GM12878 (cell line): ENCODE data around the gene NOM1. TPM values are rescaled to one million over a fixed set of nuclear protein-coding genes. Genes with fewer than 3 reads are reported as not detected.

Source experiments
- ATAC-seq: fragments of 200-7000 bp; cut with Tn5 transposase; 3 replicates; pipeline ENCODE4 v1.9.1; 2020; ENCODE audit warnings: mild to moderate bottlenecking, moderate library complexity
- BruUV-seq: library from RNA; stranded (reverse); fragments of 400-500 nt; replicated peaks from 2 replicates; lab custom pipeline; 2021; lab: Mats Ljungman, UMichigan
- CTCF ChIA-PET: fragments of 300-600 bp; sonication (Branson Sonifier 250); formaldehyde crosslinking; extraction: SDS; loops from one replicate; lab custom pipeline; 2021; ENCODE audit warnings: inconsistent platforms; lab: Yijun Ruan, JAX
- POLR2A ChIA-PET: fragments of 350-600 bp; formaldehyde crosslinking; extraction: SDS; loops from one replicate; lab custom pipeline; 2021; ENCODE audit warnings: inconsistent platforms; lab: Charles Lee
- RAD21 ChIA-PET: fragments of 300-600 bp; sonication (Branson Sonifier 250); formaldehyde crosslinking; loops from one replicate; lab custom pipeline; 2023; ENCODE audit warnings: antibody characterized with exemption; ENCODE audit not compliant: unreplicated experiment; lab: Charles Lee
- SMC1A ChIA-PET: fragments of 300-600 bp; sonication (Branson Sonifier 250); formaldehyde crosslinking; loops from one replicate; lab custom pipeline; 2023; ENCODE audit not compliant: unreplicated experiment, uncharacterized antibody; lab: Charles Lee
- DNase-seq: peaks from one replicate; pipeline ENCODE4 v3.0.0-alpha.2; 2011; ENCODE audit warnings: low read depth, low spot score
- FAIRE-seq: peaks from 3 replicates; lab custom pipeline; 2011; peaks lifted over from hg19 to GRCh38; lab: Jason Lieb, UNC
- H2AFZ ChIP-seq: 2 replicates; pipeline ENCODE4 v1.6.0; 2011; ENCODE audit warnings: low read depth, low read length, control low read depth; ENCODE audit not compliant: control insufficient read depth
- H3K27ac ChIP-seq: 2 replicates; pipeline ENCODE4 v1.5.1; 2011; ENCODE audit warnings: control low read depth; ENCODE audit not compliant: control insufficient read depth, insufficient read depth
- H3K27me3 ChIP-seq, 2 experiments: replicated peaks in 1 of 2; 2 replicates each; pipeline versions ENCODE4 v1.6.0 to v1.6.1; 2011; ENCODE audit warnings: low read length in 1 of 2; ENCODE audit not compliant: control insufficient read depth in 2 of 2, insufficient read depth in 2 of 2
- H3K36me3 ChIP-seq, 2 experiments: 2 replicates each; pipeline ENCODE4 v1.5.1; 2011; ENCODE audit warnings: low read length in 1 of 2; ENCODE audit not compliant: control insufficient read depth in 2 of 2, insufficient read depth in 2 of 2
- H3K4me1 ChIP-seq: 2 replicates; pipeline ENCODE4 v1.6.1; 2011; ENCODE audit warnings: mild to moderate bottlenecking, low read length, moderate library complexity, mixed read lengths; ENCODE audit not compliant: control insufficient read depth, insufficient read depth
- H3K4me2 ChIP-seq: 2 replicates; pipeline ENCODE4 v1.6.0; 2011; ENCODE audit warnings: control low read depth; ENCODE audit not compliant: control insufficient read depth, insufficient read depth
- H3K4me3 ChIP-seq: fragments of 200-600 bp; sonication (generic); 2 replicates; pipeline ENCODE4 v1.5.1; 2016
- H3K79me2 ChIP-seq: 2 replicates; pipeline ENCODE4 v1.6.0; 2011; ENCODE audit warnings: low read length; ENCODE audit not compliant: control insufficient read depth, insufficient read depth
- H3K9ac ChIP-seq: 2 replicates; pipeline ENCODE4 v1.8.0; 2011; ENCODE audit warnings: low read length, control low read depth, mixed read lengths; ENCODE audit not compliant: control insufficient read depth, insufficient read depth
- H3K9me3 ChIP-seq: replicated peaks from 3 replicates; pipeline ENCODE4 v1.5.1; 2011; ENCODE audit warnings: mild to moderate bottlenecking, low read length; ENCODE audit not compliant: control insufficient read depth, insufficient read depth
- H4K20me1 ChIP-seq: 2 replicates; pipeline ENCODE4 v1.6.0; 2011; ENCODE audit not compliant: control insufficient read depth, insufficient read depth
- FOXK2 ChIP-seq: fragments of 450-650 bp; IDR thresholded peaks from 2 replicates; pipeline ENCODE4 v1.6.1; 2017; ENCODE audit warnings: mild to moderate bottlenecking, moderate library complexity
- GATAD2B ChIP-seq: fragments of 450-650 bp; conservative IDR thresholded peaks from 2 replicates; pipeline ENCODE4 v1.6.1; 2017; ENCODE audit warnings: low read depth, mild to moderate bottlenecking, moderate library complexity
- IKZF2 ChIP-seq, 2 experiments: fragments of 450-650 bp; IDR thresholded peaks; 2 replicates each; pipeline ENCODE4 v1.6.1; 2017; ENCODE audit warnings: mild to moderate bottlenecking in 2 of 2, moderate library complexity in 2 of 2
- KLF5 ChIP-seq: fragments of 450-650 bp; IDR thresholded peaks from 2 replicates; pipeline ENCODE4 v1.6.1; 2014; ENCODE audit warnings: mild to moderate bottlenecking; ENCODE audit not compliant: partially characterized antibody
- RCOR1 ChIP-seq: conservative IDR thresholded peaks from 2 replicates; pipeline ENCODE4 v1.6.1; 2012; ENCODE audit warnings: low read depth, low read length, improper control_type of control experiment
- ZNF217 ChIP-seq: fragments of 450-650 bp; IDR thresholded peaks from 2 replicates; pipeline ENCODE4 v1.6.1; 2017; ENCODE audit warnings: antibody characterized with exemption, mild to moderate bottlenecking
- ZNF274 ChIP-seq: IDR thresholded peaks from one replicate; pipeline ENCODE4 v1.8.0; 2011; ENCODE audit not compliant: insufficient read length, insufficient read depth
- WGBS: methylation state at CpG from one replicate; pipeline ENCODE4 v1.1.6; 2016; ENCODE audit warnings: low lambda C conversion rate; ENCODE audit not compliant: insufficient replicate concordance, insufficient coverage; ENCODE audit errors: missing lambda C conversion rate; 5-methylcytosine and 5-hydroxymethylcytosine counted together
- in situ Hi-C: fragments of 300-500 bp; cut with MboI; formaldehyde crosslinking; loops from 9 replicates; pipeline ENCODE4 v1.14.3; 2018; ENCODE audit warnings: mixed read lengths
- intact Hi-C: fragments of 100-400 bp; cut with micrococcal nuclease; formaldehyde crosslinking; loops from one replicate; pipeline ENCODE4 v1.14.2; 2022; ENCODE audit not compliant: unreplicated experiment
- polyA plus RNA-seq, 11 experiments: library from polyadenylated mRNA; depleted of rRNA in 4 of 11; unstranded in 6 of 11; stranded (reverse) in 5 of 11; fragments of >200 nt; fragmentation: Nextera tagmentation in 4 of 11; fragmentation: Illumina TruSeq in 1 of 11; extraction: Ambion mirVana in 4 of 11; extraction: Trizol in 1 of 11; gene quantifications; 1 replicate in 1 of 11; 2 replicates in 10 of 11; pipeline versions ENCODE4 v1.2.1 to v1.2.3, GENCODE V29; 2011 to 2016; ENCODE audit warnings: inconsistent platforms in 2 of 11, missing spikeins in 2 of 11, low read depth in 1 of 11
- total RNA-seq, 4 experiments: library from RNA; depleted of rRNA in 3 of 4; stranded (reverse); fragments of >200 nt in 3 of 4; fragmentation: Illumina TruSeq in 1 of 4; extraction: Trizol in 1 of 4; gene quantifications; 2 replicates each; pipeline versions ENCODE4 v1.2.1 to v1.2.3, GENCODE V29; 2013 to 2021
- TF ChIP-seq, protein P1 (sequence below): fragments of 150-350 bp; IDR thresholded peaks from 2 replicates; pipeline ENCODE4 v1.6.1; 2014; ENCODE audit warnings: mild to moderate bottlenecking, low read depth, low read length

NOM1 gene
- total and polyA plus RNA-seq, 10 of the 15 experiments (the other 5 are each of a cell fraction or from before 2014, with no cell fraction given), result 2.9 to 21.3 (median 17.8) TPM

DNA sequence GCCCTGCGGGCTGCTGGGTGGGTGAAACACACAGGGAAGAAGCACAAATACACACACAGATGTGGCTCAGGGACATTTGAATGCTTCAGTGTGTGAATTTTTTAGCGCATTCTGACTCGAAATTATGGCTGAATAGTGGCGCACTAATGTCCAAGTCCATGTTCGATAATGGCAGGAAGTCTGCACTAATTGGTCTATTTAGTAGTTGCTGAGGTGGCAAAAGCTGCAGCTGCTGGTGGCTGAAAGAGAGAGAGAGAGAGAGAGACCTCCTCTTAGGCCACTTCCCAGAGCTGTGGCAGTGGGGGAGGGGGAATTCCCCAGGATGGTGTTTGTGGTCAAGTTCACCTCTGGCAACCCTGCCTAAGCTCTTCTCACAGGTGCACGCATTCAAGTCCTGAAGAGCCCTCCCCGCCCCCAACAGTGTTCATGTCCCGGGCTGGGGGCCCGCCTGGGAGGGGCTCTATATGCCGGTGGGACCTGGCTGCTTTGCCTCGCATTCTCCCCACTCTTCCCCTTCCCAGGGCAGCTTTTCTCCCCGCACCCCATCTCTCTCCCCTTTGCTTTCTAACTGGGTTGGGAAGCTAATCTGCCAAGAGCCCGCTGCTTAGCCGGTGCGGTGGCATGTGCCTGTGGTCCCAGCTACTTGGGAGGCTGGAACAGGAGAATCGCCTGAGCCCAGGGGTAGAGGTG lies 67.0 kb downstream of the NOM1 start (continued):
- 0 out of 2 replicates have a peak, but pooled peaks have one; percentile 21 for TF ChIP-seq RCOR1
- no peak for TF ChIP-seq KLF5
- no peak for TF ChIP-seq FOXK2
- TF ChIP-seq ZNF217, result no peak
- TF ChIP-seq, protein P1, sequence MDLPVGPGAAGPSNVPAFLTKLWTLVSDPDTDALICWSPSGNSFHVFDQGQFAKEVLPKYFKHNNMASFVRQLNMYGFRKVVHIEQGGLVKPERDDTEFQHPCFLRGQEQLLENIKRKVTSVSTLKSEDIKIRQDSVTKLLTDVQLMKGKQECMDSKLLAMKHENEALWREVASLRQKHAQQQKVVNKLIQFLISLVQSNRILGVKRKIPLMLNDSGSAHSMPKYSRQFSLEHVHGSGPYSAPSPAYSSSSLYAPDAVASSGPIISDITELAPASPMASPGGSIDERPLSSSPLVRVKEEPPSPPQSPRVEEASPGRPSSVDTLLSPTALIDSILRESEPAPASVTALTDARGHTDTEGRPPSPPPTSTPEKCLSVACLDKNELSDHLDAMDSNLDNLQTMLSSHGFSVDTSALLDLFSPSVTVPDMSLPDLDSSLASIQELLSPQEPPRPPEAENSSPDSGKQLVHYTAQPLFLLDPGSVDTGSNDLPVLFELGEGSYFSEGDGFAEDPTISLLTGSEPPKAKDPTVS, result no peak
- peak; percentile 95 to 97 for TF ChIP-seq IKZF2 (IDR thresholded peaks at IDR 0.05)

GRCh38 chr7:157017149-157017548 lies 67.6 kb downstream of the NOM1 start:
- H3K9ac ChIP-seq, result no peak overlapping the region
- no peaks in the 10 kb centered on the region for H3K36me3 ChIP-seq
- H3K79me2 ChIP-seq, result no peaks in the 10 kb centered on the region
- ChIA-PET CTCF (interaction anchor here (0.9 to 1.5 kb wide), 3 partner anchors 10 to 48 kb away, joined by 3 to 4 read pairs (median 3); no protein-coding TSS in a partner anchor), RAD21 (interaction anchor here (1.3 kb wide), 1 partner anchor 99 kb away, joined by 3 read pairs; no protein-coding TSS in a partner anchor), POLR2A (interaction anchor here (0.5 kb wide), 1 partner anchor 120 kb away, joined by 3 read pairs; no protein-coding TSS in a partner anchor), SMC1A (interaction anchor here (0.7 to 1.2 kb wide), 4 partner anchors 20 to 131 kb away, joined by 3 to 6 read pairs (median 3); no protein-coding TSS in a partner anchor)
- H2AFZ ChIP-seq, result no peak overlapping the region
- DNase-seq (no peak), ATAC-seq (peak; percentile 9), FAIRE-seq (no peak)
- no peaks in the 10 kb centered on the region for H4K20me1 ChIP-seq
- no peak overlapping the region for H3K4me2 ChIP-seq
- in situ Hi-C loops, result no loop called here
- H3K4me3 ChIP-seq, result no peak overlapping the region
- peaks cover 14 to 17% of the 10 kb centered on the region in 2 experiments for H3K27me3 ChIP-seq
- TF ChIP-seq GATAD2B (0 out of 2 replicates have a peak, but pooled peaks have one; percentile 2), ZNF274 (no peak)
- peaks cover 34% of the 10 kb centered on the region for H3K4me1 ChIP-seq
- WGBS, result 34% methylated on average over 11 of the region's 11 CpGs
- no peak overlapping the region for H3K27ac ChIP-seq
- no peaks in the 10 kb centered on the region; the same call in 2 of the 3 replicates for H3K9me3 ChIP-seq
- BruUV-seq, result no TSS peak
- intact Hi-C loops, result loop anchor here (10.0 kb wide), 2 partner anchors 122 to 338 kb away; partner anchors contain the start of gene LMBR1
